MM.1S (cell line): ENCODE results near the gene ADAMTS12.

Experiments
- EZH2 ChIP-seq: fragments of 300-600 bp; sonication (generic); optimal IDR thresholded peaks from 2 replicates; pipeline ENCODE3; 2017; ENCODE audit warnings: low read depth, mild to moderate bottlenecking, antibody characterized with exemption, low read length, mixed read lengths
- EZH2phosphoT487 ChIP-seq: fragments of 300-600 bp; sonication (generic); IDR thresholded peaks from 2 replicates; pipeline ENCODE4 v1.6.1; 2018; ENCODE audit warnings: antibody characterized with exemption, low read length
- TF ChIP-seq, protein P1 (sequence below): fragments of 300-600 bp; sonication (generic); IDR thresholded peaks from 2 replicates; pipeline ENCODE4 v1.5.1; 2016; ENCODE audit warnings: antibody characterized with exemption, low read length, mixed read lengths

GRCh38 chr5:33725806-33726205 is 166.0 kb downstream of the ADAMTS12 start:
- TF ChIP-seq, protein P1, sequence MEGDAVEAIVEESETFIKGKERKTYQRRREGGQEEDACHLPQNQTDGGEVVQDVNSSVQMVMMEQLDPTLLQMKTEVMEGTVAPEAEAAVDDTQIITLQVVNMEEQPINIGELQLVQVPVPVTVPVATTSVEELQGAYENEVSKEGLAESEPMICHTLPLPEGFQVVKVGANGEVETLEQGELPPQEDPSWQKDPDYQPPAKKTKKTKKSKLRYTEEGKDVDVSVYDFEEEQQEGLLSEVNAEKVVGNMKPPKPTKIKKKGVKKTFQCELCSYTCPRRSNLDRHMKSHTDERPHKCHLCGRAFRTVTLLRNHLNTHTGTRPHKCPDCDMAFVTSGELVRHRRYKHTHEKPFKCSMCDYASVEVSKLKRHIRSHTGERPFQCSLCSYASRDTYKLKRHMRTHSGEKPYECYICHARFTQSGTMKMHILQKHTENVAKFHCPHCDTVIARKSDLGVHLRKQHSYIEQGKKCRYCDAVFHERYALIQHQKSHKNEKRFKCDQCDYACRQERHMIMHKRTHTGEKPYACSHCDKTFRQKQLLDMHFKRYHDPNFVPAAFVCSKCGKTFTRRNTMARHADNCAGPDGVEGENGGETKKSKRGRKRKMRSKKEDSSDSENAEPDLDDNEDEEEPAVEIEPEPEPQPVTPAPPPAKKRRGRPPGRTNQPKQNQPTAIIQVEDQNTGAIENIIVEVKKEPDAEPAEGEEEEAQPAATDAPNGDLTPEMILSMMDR = no peak
- TF ChIP-seq EZH2phosphoT487 (no peak), EZH2 (no peak)
